ENCODE measurements around the gene NISCH.
A peak's percentile ranks its signal among the peaks of the same experiment; 100 is the strongest.

NISCH gene

DNA sequence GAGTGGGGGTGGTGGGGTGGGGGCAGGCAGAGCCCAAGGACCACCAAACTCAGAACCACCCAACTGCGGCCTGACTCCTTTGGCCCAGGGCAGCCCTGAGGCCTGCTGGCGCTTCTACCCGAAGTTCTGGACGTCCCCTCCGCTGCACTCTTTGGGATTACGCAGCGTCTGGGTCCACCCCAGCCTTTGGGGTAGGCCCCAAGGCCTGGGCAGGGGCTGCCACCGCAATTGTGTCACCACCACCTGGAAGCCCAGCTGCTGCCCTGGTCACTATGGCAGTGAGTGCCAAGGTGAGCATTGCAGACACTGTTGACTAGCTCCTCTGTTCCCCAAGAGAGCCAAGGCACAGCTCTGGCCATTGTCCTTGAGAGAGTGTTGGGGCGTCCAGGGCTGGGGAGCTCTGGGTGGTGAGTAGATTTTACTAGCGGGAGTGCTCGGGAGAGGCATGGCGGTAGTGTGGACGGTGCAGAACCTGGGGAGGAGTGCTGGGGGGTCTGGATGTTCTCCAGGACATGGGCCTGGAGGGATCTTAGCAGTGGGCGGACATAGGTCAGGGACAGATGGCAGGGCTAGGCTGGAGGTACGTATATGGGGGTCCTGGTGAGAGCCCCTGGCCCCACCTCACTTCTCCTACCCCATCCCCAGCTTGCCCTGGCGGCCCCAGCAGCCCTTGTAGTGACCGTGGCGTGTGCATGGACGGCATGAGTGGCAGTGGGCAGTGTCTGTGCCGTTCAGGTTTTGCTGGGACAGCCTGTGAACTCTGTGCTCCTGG is 65.5 kb downstream of the NISCH start:
- Histone ChIP-seq H2BK5ac (ENCODE audit: low read depth, low read length, poor library complexity, severe bottlenecking) (no peak overlapping the region), H2AFZ (ENCODE audit: low read depth, low read length) (no peak overlapping the region), H3K36me3 (ENCODE audit: control insufficient read depth in 1 of 2, insufficient read depth in 2 of 2, low read depth in 1 of 2, low read length in 2 of 2) (peaks cover 22 to 48% of the 10 kb centered on the region in 2 experiments), H3K23ac (ENCODE audit: low read length in 2 of 2) (no peak overlapping the region), H3K79me1 (replicated peaks; ENCODE audit: low read length, poor library complexity, severe bottlenecking) (peaks cover 2% of the 10 kb centered on the region), H3K27ac (ENCODE audit: low read length, poor library complexity, severe bottlenecking) (no peak overlapping the region), H3K9me3 (ENCODE audit: control insufficient read depth, low read length) (no peaks in the 10 kb centered on the region), H2AK5ac (ENCODE audit: low read length, severe bottlenecking) (no peak overlapping the region), H3K27me3 (ENCODE audit: control insufficient read depth in 1 of 2, insufficient read depth in 1 of 2, low read length in 2 of 2) (peaks cover 0 to 18% of the 10 kb centered on the region in 2 experiments), H3K4me1 (ENCODE audit: control insufficient read depth, insufficient read depth, low read depth, low read length) (peaks cover 15% of the 10 kb centered on the region), H2BK12ac (ENCODE audit: low read length in 2 of 2) (no peak overlapping the region), H2BK15ac (ENCODE audit: low read depth, poor library complexity, severe bottlenecking) (no peak overlapping the region), H3K4me3 (ENCODE audit: insufficient read depth in 1 of 2, low read depth in 1 of 2, low read length in 2 of 2) (no peak overlapping the region), H4K8ac (ENCODE audit: low read length) (no peak overlapping the region), H3K9ac (ENCODE audit: low read length) (no peak overlapping the region), H3K4me2 (ENCODE audit: low read length, poor library complexity, severe bottlenecking) (no peak overlapping the region), H2BK120ac (ENCODE audit: low read depth, low read length) (no peak overlapping the region), H4K91ac (ENCODE audit: low read length) (no peak overlapping the region), H3K14ac (ENCODE audit: low read length in 2 of 2) (no peak overlapping the region), H3K18ac (ENCODE audit: low read depth in 1 of 2, low read length in 2 of 2) (no peak overlapping the region), H3K4ac (ENCODE audit: low read depth in 1 of 2, low read length in 2 of 2) (no peak overlapping the region)
- WGBS = 89% methylated on average over 19 of the region's 20 CpGs
- no peak for DNase-seq

DNA sequence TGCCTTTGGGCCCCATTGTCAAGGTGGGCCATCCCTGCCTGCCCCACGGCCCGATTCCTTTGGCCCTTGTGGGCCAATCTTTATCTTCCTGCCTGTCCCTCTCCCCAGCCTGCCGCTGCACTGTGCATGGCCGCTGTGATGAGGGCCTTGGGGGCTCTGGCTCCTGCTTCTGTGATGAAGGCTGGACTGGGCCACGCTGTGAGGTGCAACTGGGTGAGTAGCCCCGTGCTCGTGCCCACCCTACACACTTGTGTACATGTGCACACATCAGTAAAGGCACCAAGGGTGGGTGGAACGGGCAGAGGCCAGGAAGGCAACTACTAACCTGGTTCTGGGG is 66.1 kb downstream of the NISCH start:
- H3K14ac ChIP-seq (ENCODE audit: low read length in 2 of 2) = no peak overlapping the region
- peaks cover 17% of the 10 kb centered on the region for H3K4me1 ChIP-seq (ENCODE audit: control insufficient read depth, insufficient read depth, low read depth, low read length)
- H3K79me1 ChIP-seq (replicated peaks; ENCODE audit: low read length, poor library complexity, severe bottlenecking) = peaks cover 2% of the 10 kb centered on the region
- no peak overlapping the region for H4K91ac ChIP-seq (ENCODE audit: low read length)
- no peak overlapping the region for H2AK5ac ChIP-seq (ENCODE audit: low read length, severe bottlenecking)
- no peak overlapping the region for H2BK12ac ChIP-seq (ENCODE audit: low read length in 2 of 2)
- H3K23ac ChIP-seq (ENCODE audit: low read length in 2 of 2) = no peak overlapping the region
- peaks cover 23 to 54% of the 10 kb centered on the region in 2 experiments for H3K36me3 ChIP-seq (ENCODE audit: control insufficient read depth in 1 of 2, insufficient read depth in 2 of 2, low read depth in 1 of 2, low read length in 2 of 2)
- H2BK5ac ChIP-seq (ENCODE audit: low read depth, low read length, poor library complexity, severe bottlenecking) = no peak overlapping the region
- WGBS = 94% methylated on average over 8 of the region's 8 CpGs
- no peak overlapping the region for H2AFZ ChIP-seq (ENCODE audit: low read depth, low read length)
- H3K27ac ChIP-seq (ENCODE audit: low read length, poor library complexity, severe bottlenecking) = no peak overlapping the region
- no peak for DNase-seq
- H2BK15ac ChIP-seq (ENCODE audit: low read depth, poor library complexity, severe bottlenecking) = no peak overlapping the region
- peaks cover 0 to 14% of the 10 kb centered on the region in 2 experiments for H3K27me3 ChIP-seq (ENCODE audit: control insufficient read depth in 1 of 2, insufficient read depth in 1 of 2, low read length in 2 of 2)
- no peak overlapping the region for H3K4me2 ChIP-seq (ENCODE audit: low read length, poor library complexity, severe bottlenecking)
- H3K18ac ChIP-seq (ENCODE audit: low read depth in 1 of 2, low read length in 2 of 2) = no peak overlapping the region
- no peak overlapping the region for H2BK120ac ChIP-seq (ENCODE audit: low read depth, low read length)
- no peak overlapping the region for H4K8ac ChIP-seq (ENCODE audit: low read length)
- H3K4ac ChIP-seq (ENCODE audit: low read depth in 1 of 2, low read length in 2 of 2) = no peak overlapping the region
- H3K9me3 ChIP-seq (ENCODE audit: control insufficient read depth, low read length) = no peaks in the 10 kb centered on the region
- no peak overlapping the region for H3K4me3 ChIP-seq (ENCODE audit: insufficient read depth in 1 of 2, low read depth in 1 of 2, low read length in 2 of 2)
- H3K9ac ChIP-seq (ENCODE audit: low read length) = no peak overlapping the region

DNA sequence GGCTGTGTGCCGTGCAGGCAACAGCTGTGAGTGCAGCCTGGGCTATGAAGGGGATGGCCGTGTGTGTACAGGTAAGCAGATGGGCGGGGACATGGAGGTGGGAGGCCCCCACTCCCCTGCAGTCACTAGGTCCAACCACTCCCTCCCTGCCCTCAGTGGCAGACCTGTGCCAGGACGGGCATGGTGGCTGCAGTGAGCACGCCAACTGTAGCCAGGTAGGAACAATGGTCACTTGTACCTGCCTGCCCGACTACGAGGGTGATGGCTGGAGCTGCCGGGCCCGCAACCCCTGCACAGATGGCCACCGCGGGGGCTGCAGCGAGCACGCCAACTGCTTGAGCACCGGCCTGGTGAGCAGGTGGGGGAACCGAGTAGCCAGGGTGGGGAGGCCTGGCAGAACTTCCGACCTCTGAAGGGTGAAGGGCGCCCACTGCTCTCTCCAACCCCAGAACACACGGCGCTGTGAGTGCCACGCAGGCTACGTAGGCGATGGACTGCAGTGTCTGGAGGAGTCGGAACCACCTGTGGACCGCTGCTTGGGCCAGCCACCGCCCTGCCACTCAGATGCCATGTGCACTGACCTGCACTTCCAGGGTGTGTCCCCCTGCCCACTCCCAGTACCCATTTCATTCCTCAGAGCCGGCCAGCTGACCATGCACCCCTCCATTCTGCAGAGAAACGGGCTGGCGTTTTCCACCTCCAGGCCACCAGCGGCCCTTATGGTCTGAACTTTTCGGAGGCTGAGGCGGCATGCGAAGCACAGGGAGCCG is 66.7 kb downstream of the NISCH start:
- Histone ChIP-seq H2BK5ac (ENCODE audit: low read depth, low read length, poor library complexity, severe bottlenecking) (no peak overlapping the region), H3K4ac (ENCODE audit: low read depth in 1 of 2, low read length in 2 of 2) (peak overlapping the region in 1 of 2 experiments; percentile 25), H3K18ac (ENCODE audit: low read depth in 1 of 2, low read length in 2 of 2) (no peak overlapping the region), H2BK15ac (ENCODE audit: low read depth, poor library complexity, severe bottlenecking) (no peak overlapping the region), H2BK120ac (ENCODE audit: low read depth, low read length) (no peak overlapping the region), H3K14ac (ENCODE audit: low read length in 2 of 2) (no peak overlapping the region), H3K9ac (ENCODE audit: low read length) (no peak overlapping the region), H2AK5ac (ENCODE audit: low read length, severe bottlenecking) (no peak overlapping the region), H3K27ac (ENCODE audit: low read length, poor library complexity, severe bottlenecking) (no peak overlapping the region), H3K23ac (ENCODE audit: low read length in 2 of 2) (no peak overlapping the region), H3K79me1 (replicated peaks; ENCODE audit: low read length, poor library complexity, severe bottlenecking) (peaks cover 2% of the 10 kb centered on the region), H4K91ac (ENCODE audit: low read length) (no peak overlapping the region), H3K27me3 (ENCODE audit: control insufficient read depth in 1 of 2, insufficient read depth in 1 of 2, low read length in 2 of 2) (peaks cover 0 to 14% of the 10 kb centered on the region in 2 experiments), H3K36me3 (ENCODE audit: control insufficient read depth in 1 of 2, insufficient read depth in 2 of 2, low read depth in 1 of 2, low read length in 2 of 2) (peaks cover 27 to 60% of the 10 kb centered on the region in 2 experiments), H4K8ac (ENCODE audit: low read length) (no peak overlapping the region), H3K4me2 (ENCODE audit: low read length, poor library complexity, severe bottlenecking) (no peak overlapping the region), H3K9me3 (ENCODE audit: control insufficient read depth, low read length) (no peaks in the 10 kb centered on the region), H3K4me3 (ENCODE audit: insufficient read depth in 1 of 2, low read depth in 1 of 2, low read length in 2 of 2) (no peak overlapping the region), H2BK12ac (ENCODE audit: low read length in 2 of 2) (no peak overlapping the region), H2AFZ (ENCODE audit: low read depth, low read length) (no peak overlapping the region), H3K4me1 (ENCODE audit: control insufficient read depth, insufficient read depth, low read depth, low read length) (peaks cover 21% of the 10 kb centered on the region)
- WGBS = 93% methylated on average over 33 of the region's 33 CpGs
- DNase-seq = no peak

DNA sequence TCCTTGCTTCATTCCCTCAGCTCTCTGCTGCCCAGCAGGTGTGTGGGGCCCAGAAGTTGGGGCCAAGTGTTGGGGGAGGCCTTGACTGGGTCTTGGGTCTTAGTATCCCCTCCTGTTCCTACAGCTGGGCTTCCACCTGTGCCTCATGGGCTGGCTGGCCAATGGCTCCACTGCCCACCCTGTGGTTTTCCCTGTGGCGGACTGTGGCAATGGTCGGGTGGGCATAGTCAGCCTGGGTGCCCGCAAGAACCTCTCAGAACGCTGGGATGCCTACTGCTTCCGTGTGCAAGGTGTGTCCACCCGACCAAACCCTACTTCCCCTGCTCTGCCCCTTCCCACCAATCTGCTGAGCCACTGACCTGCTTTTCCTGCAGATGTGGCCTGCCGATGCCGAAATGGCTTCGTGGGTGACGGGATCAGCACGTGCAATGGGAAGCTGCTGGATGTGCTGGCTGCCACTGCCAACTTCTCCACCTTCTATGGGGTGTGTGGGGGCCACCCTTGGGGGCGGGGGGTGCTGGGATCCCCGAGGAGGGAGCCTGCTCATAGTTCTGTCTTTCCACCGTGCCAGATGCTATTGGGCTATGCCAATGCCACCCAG is 67.3 kb downstream of the NISCH start:
- no peak overlapping the region for H2AK5ac ChIP-seq (ENCODE audit: low read length, severe bottlenecking)
- H2AFZ ChIP-seq (ENCODE audit: low read depth, low read length) = no peak overlapping the region
- H2BK120ac ChIP-seq (ENCODE audit: low read depth, low read length) = no peak overlapping the region
- H4K91ac ChIP-seq (ENCODE audit: low read length) = no peak overlapping the region
- H4K8ac ChIP-seq (ENCODE audit: low read length) = no peak overlapping the region
- no peak overlapping the region for H3K4me3 ChIP-seq (ENCODE audit: insufficient read depth in 1 of 2, low read depth in 1 of 2, low read length in 2 of 2)
- H3K4ac ChIP-seq (ENCODE audit: low read depth in 1 of 2, low read length in 2 of 2) = peak overlapping the region in 1 of 2 experiments; percentile 25
- H3K14ac ChIP-seq (ENCODE audit: low read length in 2 of 2) = no peak overlapping the region
- no peak overlapping the region for H2BK12ac ChIP-seq (ENCODE audit: low read length in 2 of 2)
- no peaks in the 10 kb centered on the region for H3K9me3 ChIP-seq (ENCODE audit: control insufficient read depth, low read length)
- 93% methylated on average over 14 of the region's 14 CpGs for WGBS
- no peak overlapping the region for H3K27ac ChIP-seq (ENCODE audit: low read length, poor library complexity, severe bottlenecking)
- peaks cover 0 to 8% of the 10 kb centered on the region in 2 experiments for H3K27me3 ChIP-seq (ENCODE audit: control insufficient read depth in 1 of 2, insufficient read depth in 1 of 2, low read length in 2 of 2)
- H3K23ac ChIP-seq (ENCODE audit: low read length in 2 of 2) = no peak overlapping the region
- H3K4me2 ChIP-seq (ENCODE audit: low read length, poor library complexity, severe bottlenecking) = no peak overlapping the region
- H3K79me1 ChIP-seq (replicated peaks; ENCODE audit: low read length, poor library complexity, severe bottlenecking) = peaks cover 8% of the 10 kb centered on the region
- no peak overlapping the region for H2BK15ac ChIP-seq (ENCODE audit: low read depth, poor library complexity, severe bottlenecking)
- H3K36me3 ChIP-seq (ENCODE audit: control insufficient read depth in 1 of 2, insufficient read depth in 2 of 2, low read depth in 1 of 2, low read length in 2 of 2) = peaks cover 34 to 66% of the 10 kb centered on the region in 2 experiments
- H3K18ac ChIP-seq (ENCODE audit: low read depth in 1 of 2, low read length in 2 of 2) = no peak overlapping the region
- H3K9ac ChIP-seq (ENCODE audit: low read length) = no peak overlapping the region
- no peak for DNase-seq
- H2BK5ac ChIP-seq (ENCODE audit: low read depth, low read length, poor library complexity, severe bottlenecking) = no peak overlapping the region
- peaks cover 25% of the 10 kb centered on the region for H3K4me1 ChIP-seq (ENCODE audit: control insufficient read depth, insufficient read depth, low read depth, low read length)

All from mesenchymal stem cell (in vitro differentiated cells and primary cell).